Stimulated activated CD8-positive, alpha-beta memory T cell treated with anti-CD3 and anti-CD28 coated beads, Interleukin-15, amount 100 ng/mL, for 4 hours (primary cell): Measurements from ENCODE around the gene MRPL20.
"Not testable (repeated sequence)": the region's sequence is repeated elsewhere in the genome, so short reads cannot be mapped to it uniquely, and the experiment has no call there.

Source experiments
- DNase-seq, 2 donors: peaks; one replicate each; pipeline ENCODE4 v3.0.0-alpha.2; 2020; ENCODE audit warnings: low read depth in 2 of 2

The MRPL20 gene

GRCh38 chr1:1425753-1426495 lies 18.8 kb upstream of the MRPL20 start:
- DNase-seq, result no peak

GRCh38 chr1:1425426-1425752 lies 18.3 kb upstream of the MRPL20 start:
- DNase-seq, result no peak

GRCh38 chr1:1424707-1425106 lies 17.6 kb upstream of the MRPL20 start:
- DNase-seq, result no peak

GRCh38 chr1:1423245-1423597 lies 16.1 kb upstream of the MRPL20 start:
- no peak for DNase-seq

GRCh38 chr1:1422465-1423244 lies 15.6 kb upstream of the MRPL20 start:
- no peak for DNase-seq

GRCh38 chr1:1421907-1422464 lies 14.9 kb upstream of the MRPL20 start:
- no peak for DNase-seq

- no peak for DNase-seq
These were observed 14.2 kb upstream of the MRPL20 start, which contains the start of gene ANKRD65 for GRCh38 chr1:1421147-1421906. TSS of gene ANKRD65 (minus strand) at chr1:1421276. CDS start at chr1:1421005, 271 bp downstream.

GRCh38 chr1:1420654-1421141 lies 13.6 kb upstream of the MRPL20 start:
- DNase-seq, result no peak

GRCh38 chr1:1419813-1420653 lies 12.9 kb upstream of the MRPL20 start:
- no peak for DNase-seq

- DNase-seq, result no peak
These were observed 12.3 kb upstream of the MRPL20 start for GRCh38 chr1:1419363-1419812.

- DNase-seq, result no peak
These were observed 11.6 kb upstream of the MRPL20 start for GRCh38 chr1:1418464-1419362.

GRCh38 chr1:1417825-1418463 lies 10.9 kb upstream of the MRPL20 start:
- DNase-seq, result not testable (repeated sequence)

GRCh38 chr1:1417396-1417795 lies 10.3 kb upstream of the MRPL20 start:
- not testable (repeated sequence) for DNase-seq

GRCh38 chr1:1415751-1416150 lies 8.7 kb upstream of the MRPL20 start:
- no peak for DNase-seq

- DNase-seq, result not testable (repeated sequence)
These were observed 5.3 kb upstream of the MRPL20 start for GRCh38 chr1:1412311-1412902.

GRCh38 chr1:1411626-1412025 lies 4.5 kb upstream of the MRPL20 start:
- DNase-seq, result no peak

GRCh38 chr1:1410238-1410637 lies 3.1 kb upstream of the MRPL20 start:
- DNase-seq, result not testable (repeated sequence)

- no peak for DNase-seq
These were observed 684 bp upstream of the MRPL20 start for GRCh38 chr1:1407636-1408318.
